GM18868 (cell line): Measurements from ENCODE around the gene TMEM235.
"Not testable (repeated sequence)": the region's sequence is repeated elsewhere in the genome, so short reads cannot be mapped to it uniquely, and the experiment has no call there.

Experiments used
- ATAC-seq: cut with Tn5 transposase; IDR thresholded peaks from one replicate; pipeline ENCODE4 v1.9.1; 2021; ENCODE audit warnings: mild to moderate bottlenecking, moderate library complexity; ENCODE audit not compliant: unreplicated experiment

The TMEM235 gene

DNA sequence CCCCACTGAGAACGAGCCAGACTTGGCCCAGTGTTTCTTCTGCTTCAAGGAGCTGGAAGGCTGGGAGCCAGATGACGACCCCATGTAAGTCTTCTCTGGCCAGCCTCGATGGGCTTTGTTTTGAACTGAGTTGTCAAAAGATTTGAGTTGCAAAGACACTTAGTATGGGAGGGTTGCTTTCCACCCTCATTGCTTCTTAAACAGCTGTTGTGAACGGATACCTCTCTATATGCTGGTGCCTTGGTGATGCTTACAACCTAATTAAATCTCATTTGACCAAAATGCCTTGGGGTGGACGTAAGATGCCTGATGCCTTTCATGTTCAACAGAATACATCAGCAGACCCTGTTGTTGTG, 16.7 kb upstream of the TMEM235 start:
- ATAC-seq = no peak

DNA sequence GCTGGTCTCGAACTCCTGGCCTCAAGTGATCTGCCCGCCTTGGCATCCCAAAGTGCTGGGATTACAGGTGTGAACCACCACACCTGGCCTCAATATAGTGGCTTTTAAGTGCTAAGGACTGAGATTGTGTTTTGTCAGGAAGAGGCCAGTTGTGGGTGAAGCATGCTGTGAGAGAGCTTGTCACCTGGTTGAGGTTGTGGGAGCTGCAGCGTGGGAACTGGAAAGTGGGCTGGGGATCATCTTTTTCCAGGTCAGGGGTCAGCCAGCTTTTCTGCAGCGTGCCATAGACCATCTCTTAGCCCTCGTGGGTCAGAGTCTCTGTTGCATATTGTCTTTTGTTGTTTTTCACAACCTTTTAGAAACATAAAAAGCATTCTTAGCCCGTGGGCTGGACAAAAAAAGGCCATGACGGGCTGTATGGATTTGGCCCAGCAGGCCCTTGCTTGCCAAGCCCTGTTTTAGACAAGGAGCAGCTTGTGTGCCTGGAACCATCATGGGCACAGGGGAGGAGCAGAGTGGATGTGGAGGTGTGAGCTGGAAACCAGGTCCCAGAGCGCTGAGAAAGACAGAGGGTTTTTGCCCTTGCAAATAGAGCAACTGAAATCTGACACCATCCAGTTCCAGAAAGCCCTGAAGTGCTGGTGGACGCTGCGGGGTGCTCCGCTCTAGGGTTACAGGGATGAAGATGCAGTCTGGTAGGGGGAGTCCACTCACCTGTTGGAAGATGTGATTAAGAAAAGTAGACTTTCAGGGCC, 11.9 kb upstream of the TMEM235 start:
- no peak for ATAC-seq

DNA sequence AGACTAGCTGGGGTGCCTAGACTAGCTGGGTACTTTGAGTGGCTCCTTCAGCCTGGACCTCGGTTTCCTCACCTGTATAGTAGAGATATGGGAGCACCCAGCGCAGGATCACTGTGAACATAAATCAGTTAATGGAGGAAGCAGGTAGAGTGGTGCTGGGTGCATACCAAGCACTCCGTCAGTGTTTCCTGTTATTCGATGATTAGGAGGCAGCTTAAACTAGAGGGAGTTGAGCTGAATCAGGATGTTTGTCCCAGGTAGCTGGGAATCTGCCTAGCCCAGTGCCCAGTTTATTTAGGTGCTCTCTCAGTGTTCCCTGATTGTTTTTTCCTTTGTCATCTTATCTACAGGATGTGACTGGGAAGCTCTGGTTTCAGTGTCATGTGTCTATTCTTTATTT, 8.4 kb upstream of the TMEM235 start:
- ATAC-seq = no peak

DNA sequence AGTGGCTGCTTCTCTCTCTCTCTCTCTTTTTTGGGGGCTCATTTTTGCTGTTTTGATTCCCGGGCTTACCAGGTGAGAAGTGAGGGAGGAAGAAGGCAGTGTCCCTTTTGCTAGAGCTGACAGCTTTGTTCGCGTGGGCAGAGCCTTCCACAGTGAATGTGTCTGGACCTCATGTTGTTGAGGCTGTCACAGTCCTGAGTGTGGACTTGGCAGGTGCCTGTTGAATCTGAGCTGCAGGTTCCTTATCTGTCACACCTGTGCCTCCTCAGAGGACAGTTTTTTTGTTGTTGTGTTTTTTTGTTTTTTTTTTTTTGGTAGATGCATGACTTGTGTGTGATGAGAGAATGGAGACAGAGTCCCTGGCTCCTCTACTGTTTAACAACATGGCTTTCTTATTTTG, 7.7 kb upstream of the TMEM235 start:
- ATAC-seq = no peak

DNA sequence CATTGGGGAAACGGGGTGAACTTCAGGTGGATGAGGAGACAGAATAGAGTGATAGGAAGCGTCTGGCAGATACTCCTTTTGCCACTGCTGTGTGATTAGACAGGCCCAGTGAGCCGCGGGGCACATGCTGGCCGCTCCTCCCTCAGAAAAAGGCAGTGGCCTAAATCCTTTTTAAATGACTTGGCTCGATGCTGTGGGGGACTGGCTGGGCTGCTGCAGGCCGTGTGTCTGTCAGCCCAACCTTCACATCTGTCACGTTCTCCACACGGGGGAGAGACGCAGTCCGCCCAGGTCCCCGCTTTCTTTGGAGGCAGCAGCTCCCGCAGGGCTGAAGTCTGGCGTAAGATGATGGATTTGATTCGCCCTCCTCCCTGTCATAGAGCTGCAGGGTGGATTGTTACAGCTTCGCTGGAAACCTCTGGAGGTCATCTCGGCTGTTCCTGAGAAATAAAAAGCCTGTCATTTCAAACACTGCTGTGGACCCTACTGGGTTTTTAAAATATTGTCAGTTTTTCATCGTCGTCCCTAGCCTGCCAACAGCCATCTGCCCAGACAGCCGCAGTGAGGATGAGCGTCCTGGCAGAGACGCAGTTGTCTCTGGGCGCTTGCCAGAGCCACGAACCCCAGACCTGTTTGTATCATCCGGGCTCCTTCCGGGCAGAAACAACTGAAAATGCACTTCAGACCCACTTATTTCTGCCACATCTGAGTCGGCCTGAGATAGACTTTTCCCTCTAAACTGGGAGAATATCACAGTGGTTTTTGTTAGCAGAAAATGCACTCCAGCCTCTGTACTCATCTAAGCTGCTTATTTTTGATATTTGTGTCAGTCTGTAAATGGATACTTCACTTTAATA, 7.0 kb upstream of the TMEM235 start:
- ATAC-seq = no peak

DNA sequence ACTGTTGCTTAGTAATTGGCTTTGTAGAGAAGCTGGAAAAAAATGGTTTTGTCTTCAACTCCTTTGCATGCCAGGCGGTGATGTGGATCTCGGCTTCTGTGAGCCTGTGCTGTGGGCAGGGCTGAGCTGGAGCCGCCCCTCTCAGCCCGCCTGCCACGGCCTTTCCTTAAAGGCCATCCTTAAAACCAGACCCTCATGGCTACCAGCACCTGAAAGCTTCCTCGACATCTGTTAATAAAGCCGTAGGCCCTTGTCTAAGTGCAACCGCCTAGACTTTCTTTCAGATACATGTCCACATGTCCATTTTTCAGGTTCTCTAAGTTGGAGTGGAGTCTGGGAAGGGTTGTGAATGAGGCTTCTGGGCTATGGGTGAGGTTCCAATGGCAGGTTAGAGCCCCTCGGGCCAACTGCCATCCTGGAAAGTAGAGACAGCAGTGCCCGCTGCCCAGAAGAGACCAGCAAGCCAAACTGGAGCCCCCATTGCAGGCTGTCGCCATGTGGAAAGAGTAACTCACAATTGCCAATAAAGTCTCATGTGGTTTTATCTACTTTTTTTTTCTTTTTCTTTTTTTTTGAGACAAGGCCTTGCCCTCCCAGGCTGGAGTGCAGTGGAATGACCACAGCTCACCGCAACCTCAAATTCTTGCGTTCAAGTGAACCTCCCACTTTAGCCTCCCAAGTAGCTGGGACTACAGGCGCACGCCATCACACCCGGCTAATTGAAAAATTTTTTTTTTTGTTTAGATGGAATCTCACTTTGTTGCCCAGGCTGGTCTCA, 6.2 kb upstream of the TMEM235 start:
- no peak for ATAC-seq

DNA sequence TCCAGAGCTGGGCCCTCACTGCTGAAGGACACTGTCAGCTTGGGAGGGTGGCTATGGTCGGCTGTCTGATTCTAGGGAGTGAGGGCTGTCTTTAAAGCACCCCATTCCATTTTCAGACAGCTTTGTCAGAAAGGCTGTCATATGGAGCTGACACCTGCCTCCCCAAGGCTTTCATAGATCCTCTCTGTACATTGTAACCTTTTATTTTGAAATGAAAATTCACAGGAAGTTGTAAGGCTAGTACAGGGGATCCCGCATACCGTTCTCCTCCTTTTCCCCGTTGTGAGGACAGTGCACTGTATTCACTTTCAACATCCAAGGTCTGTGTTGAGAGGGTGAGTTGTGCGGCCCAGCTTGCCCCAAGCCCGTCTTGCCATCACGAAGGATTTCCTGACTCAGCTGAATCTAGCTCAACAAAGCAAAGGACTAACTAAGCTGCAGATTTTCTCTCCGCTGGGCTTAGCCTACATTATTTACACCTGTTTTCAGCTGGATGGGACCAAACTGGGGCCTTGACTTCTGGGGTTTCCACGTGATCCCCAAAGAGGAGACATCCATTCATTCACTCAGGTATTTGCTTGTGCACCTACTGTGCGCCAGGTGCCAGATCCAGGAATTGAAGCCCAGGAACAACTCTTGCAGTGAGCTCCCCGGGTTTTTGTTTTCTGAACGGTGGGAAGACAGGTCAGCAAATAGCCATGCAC, 5.2 kb upstream of the TMEM235 start:
- no peak for ATAC-seq

DNA sequence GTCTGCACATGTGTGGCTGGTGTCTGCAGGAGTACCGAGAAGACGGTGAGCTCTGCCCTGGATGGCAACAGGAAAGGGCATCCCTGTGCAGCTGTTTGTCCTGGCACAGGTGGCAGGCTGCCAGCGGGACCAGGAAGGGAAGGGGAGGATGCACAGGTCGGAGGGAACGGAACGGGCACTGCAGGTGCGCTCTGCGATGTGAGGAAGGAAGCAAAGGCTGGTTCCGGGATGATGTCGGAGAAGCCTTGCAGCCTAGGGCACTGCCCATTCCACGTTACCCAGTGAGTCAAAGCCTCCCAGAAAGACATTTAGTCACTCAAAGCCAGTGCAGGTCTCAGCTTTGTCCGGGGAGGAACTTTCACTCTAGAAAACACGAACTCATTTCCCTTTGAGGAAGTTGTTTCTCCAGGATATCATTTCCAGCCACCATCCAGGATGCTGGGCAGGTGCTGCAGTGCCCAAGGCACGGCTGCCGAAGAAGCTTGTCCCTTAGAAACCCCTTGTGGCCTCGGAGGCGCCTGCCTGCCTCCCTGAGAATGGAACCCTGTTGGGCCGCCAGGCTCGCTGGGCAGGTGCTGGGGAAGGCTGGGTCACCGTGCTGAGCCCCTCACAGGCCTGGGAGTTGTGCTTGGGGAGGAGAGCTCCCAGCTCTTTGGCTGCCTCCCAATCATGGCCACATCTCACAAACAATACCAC, 4.5 kb upstream of the TMEM235 start:
- ATAC-seq = no peak

DNA sequence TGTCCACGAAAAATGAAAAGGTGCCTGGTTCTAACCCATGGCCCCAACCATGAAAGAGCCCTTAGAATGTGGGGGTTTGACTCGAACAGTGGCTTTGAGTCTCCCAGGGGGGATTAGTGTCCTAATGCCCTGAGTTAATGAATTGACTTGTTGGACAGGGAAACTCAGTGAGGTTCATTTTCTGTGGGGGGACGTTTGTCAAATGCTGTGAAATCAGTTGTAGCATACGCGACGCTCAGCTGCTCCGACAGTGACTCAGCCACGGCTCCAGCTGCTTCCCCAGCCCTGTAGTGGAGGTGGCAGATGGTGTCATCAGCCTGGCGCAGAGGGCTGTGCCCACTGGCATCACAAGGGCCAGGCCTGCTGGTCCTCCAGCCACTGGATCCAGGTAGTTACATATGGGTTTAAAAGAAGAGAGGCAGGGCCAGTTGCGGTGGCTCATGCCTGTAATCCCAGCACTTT, 3.9 kb upstream of the TMEM235 start:
- ATAC-seq = no peak

DNA sequence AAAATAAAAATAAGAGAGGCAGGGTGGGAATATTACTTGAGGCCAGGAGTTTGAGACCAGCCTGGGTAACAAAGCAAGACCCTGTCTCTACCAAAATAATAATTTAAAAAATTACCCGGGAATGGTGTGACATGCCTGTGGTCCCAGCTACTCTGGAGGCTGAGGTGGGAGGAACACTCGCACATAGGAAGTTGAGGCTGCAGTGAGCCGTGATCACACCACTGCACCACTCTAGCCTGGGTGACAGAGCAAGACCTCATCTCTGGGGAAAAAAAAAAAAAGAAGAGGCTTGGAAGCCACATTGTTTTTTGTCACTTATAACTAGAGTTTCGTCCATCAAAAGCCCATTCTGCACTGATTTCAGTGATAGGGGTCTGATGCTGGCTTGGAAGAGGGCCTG, 3.3 kb upstream of the TMEM235 start:
- no peak for ATAC-seq

DNA sequence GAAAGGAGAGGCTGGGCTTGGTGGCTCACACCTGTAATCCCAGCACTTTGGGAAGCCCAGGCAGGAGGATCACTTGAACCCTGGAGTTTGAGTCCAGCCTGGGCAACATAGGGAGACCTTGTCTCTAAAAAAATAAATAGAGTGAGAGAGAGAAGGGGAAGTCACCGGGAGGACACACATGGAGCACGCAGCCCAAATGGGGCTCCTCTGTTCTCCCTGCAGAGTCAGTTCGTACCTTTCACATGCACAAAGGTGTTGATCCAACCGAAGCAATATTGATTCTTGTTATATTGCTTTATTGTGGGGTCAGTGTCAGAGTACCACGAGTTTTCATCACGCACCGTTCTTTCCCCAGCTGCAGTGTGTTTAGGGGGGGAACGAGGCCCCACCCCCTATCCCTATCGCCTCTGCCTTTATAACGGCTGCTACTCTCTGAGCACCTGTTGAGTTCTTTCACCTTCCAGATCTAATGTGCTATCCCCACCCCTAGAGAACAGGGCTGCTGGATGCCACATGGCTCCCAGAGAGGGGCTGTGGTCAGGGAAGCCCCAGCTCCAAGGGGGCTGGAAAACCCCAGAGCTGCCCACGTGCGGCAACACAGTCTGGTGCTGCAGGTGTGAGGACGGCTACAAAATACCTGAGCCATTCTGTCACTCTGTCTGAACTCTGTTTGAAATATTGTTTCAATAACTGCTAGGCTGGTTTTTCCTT, 1.0 kb upstream of the TMEM235 start:
- ATAC-seq = no peak

DNA sequence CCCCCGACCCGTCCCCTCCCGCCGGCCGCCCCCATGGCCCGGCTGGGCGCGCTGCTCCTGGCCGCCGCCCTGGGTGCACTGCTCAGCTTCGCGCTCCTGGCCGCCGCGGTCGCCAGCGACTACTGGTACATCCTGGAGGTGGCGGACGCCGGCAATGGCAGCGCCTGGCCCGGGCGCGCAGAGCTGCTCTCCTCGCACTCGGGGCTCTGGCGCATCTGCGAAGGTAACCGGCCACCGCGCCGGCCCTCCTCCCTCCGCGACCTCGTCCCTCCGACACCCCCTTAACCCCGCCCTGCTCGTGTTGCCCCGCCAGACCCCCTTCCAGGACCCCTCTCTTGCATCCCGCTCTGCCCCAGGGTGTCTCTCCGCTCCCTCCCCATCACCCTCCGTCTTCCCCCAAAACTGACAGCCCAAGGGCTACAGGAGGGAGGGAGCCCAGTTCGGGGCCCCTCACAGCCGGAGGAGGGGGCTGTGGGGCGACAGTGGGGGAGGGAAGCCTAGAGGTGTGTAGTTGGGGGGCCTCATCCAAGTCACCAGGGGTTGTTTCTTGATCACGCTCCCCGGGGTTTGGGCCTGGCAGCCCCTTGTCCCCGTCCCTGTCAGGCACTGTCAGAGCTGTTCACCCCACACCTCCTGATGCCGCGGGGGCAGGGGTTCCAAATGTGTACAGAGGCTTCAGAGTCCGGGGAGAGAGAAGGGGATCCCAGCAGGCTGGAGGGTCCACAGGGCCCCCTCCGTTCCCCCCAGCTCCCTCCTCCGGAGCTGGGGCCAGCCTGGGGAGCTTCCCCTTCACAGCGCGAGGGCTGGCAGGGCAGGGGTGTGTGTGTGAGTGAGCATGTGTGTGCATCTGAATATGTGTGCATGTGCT, 794 bp downstream of the TMEM235 start:
- ATAC-seq = no peak

DNA sequence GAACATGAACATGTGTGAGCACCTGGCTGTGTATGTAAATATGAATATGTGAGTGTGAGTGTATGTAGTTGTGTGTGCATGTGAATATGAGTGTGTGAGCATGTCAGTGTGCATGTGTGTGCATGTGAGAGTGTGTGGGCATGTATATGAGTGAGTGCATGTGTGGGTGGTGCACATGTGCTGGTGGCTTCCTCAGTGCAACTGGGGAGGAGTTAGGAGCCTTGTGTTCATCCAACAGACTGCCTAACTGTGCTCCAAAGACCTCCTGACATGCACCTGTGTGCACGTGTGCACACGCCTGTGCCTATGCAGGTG, 1.4 kb downstream of the TMEM235 start:
- ATAC-seq = no peak

DNA sequence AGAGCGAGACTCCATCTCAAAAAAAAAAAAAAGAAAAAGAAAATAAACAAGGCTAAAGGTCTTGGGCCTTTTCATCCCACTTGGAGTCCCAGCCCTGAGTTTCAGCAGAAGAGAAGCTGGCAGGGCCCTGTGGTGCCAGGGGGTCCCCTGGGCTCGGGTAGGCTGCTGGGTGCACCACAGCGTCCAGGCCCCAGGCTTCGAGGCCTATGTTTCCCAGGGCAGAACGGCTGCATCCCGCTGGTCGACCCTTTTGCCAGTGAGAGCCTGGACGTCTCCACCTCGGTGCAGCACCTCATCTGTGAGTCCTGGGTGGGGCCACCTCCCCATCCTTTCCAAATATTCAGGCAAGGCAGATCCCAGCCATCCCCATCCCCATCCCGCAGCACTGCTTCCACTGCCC, 2.2 kb downstream of the TMEM235 start:
- ATAC-seq = no peak

DNA sequence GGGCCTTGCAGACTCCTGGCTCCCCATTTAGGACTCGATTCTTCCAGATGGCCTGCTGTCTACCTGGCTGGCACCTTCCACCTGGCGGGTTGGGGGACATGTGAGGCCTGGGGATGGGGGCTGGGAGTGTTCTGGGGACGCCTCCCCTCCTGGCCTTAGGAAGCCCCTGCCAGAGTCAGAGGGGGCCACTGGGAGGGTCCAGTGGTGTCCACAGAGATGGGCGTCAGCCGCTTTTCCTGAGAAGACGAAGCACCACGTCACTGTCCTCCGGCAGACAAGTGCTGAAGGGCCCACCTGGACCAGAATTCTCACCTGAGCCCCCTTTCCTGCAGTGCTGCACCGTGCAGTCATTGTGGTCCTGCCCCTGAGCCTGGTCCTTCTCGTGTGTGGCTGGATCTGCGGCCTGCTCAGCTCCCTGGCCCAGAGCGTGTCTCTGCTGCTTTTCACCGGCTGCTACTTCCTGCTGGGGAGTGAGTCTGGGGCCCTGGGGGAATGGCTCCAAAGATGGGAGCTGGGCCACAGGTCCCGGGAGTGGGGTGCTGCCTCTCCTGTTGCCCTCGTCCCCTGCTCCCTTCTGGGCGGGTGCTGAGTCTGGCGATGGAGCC, 2.9 kb downstream of the TMEM235 start:
- no peak for ATAC-seq

DNA sequence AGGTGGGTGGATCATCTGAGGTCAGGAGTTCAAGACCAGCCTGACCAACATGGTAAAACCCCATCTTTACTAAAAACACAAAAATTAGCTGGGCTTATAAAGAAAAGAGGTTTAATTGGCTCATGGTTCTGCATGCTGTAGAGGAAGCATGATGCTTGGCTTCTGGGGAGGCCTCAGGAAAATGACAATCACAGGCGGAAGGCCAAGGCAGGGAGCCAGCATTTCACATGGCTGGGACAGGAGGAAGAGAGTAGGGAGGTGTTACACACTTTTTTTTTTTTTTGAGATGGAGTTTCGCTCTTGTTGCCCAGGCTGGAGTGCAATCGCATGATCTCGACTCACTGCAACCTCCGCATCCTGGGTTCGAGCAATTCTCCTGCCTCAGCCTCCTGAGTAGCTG, 3.6 kb downstream of the TMEM235 start:
- ATAC-seq = not testable (repeated sequence)

DNA sequence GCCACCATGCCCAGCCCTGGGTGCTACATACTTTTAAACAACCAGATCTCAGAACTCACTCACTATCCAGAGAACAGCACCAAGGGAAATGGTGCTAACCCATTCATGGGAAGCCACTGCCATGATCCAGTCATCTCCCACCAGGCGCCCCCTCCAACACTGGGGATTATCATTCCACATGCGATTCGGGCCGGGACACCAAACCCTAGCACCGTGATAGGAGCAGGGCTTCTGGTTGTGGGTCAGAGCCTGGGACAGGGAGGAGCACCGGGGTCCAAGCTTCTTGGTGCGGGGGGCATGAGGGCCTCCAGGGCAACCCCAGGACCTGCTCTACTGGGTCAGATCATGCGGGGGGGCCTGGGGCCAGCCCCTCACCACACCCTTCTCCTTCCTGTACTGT, 4.5 kb downstream of the TMEM235 start:
- ATAC-seq = no peak

DNA sequence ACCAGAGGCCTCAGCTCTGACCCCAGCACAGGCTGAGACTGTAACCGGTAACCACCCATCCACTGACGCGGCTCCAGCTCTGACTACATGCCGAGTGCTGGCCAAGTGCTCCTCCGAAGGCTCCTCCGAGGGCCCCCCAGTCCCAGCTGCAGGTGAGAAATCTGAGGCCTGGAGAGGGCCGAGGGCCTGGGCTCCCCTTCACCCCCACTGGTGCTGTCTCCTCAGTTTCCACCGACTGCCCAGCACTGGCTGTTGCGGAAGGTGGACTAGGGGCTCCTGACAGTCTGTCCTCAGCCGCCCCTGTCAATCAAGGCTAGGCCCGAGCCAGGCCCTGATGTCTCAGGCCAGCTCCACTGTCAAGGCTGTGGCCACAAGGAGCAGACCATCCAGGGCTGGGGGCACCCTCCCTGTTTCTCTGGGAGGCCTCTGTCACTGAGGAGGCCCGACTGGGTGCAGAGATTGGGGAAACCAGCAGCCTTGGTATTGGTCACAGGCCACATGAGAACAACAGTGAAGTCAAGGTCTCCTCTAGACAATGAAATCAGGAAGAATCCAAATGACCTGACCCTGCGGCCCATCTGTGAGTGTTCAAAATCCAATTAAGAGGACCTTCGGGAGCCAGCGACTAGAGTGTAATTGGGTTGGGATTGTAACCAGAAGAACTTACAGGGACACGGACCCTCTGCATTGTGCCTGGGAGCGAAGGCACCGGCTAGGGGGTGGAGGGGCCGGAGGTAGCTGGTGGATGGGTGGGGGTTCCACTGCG, 5.1 kb downstream of the TMEM235 start:
- no peak for ATAC-seq
